Neural progenitor cell (in vitro differentiated cells): ENCODE data around the gene STARD8. TPM values are rescaled to one million over a fixed set of nuclear protein-coding genes. Genes with fewer than 3 reads are reported as not detected.

Source experiments
- DNase-seq: peaks from one replicate; pipeline ENCODE4 v3.0.0-alpha.2; 2016; ENCODE audit warnings: low spot score
- H2AFZ ChIP-seq: fragments of 200-600 bp; sonication (generic); replicated peaks from 2 replicates; pipeline ENCODE4 v1.6.1; 2016; ENCODE audit warnings: antibody characterized with exemption
- H3F3A ChIP-seq: fragments of 200-600 bp; sonication (generic); 2 replicates; pipeline ENCODE4 v1.6.1; 2016; ENCODE audit warnings: antibody characterized with exemption, low read depth
- H3K27ac ChIP-seq: fragments of 200-600 bp; sonication (generic); 2 replicates; pipeline ENCODE4 v1.5.1; 2016; ENCODE audit warnings: mild to moderate bottlenecking
- H3K27me3 ChIP-seq: fragments of 200-600 bp; sonication (generic); 2 replicates; pipeline ENCODE4 v1.6.1; 2016; ENCODE audit warnings: mild to moderate bottlenecking, moderate library complexity
- H3K36me3 ChIP-seq: fragments of 200-600 bp; sonication (generic); 2 replicates; pipeline ENCODE4 v1.5.1; 2016
- H3K4me1 ChIP-seq: fragments of 200-600 bp; sonication (generic); 2 replicates; pipeline ENCODE4 v1.6.1; 2016; ENCODE audit warnings: mixed run types
- H3K4me2 ChIP-seq: fragments of 200-600 bp; sonication (generic); 2 replicates; pipeline ENCODE4 v1.6.1; 2016
- H3K4me3 ChIP-seq: fragments of 200-600 bp; sonication (generic); 2 replicates; pipeline ENCODE4 v1.5.1; 2016
- H3K79me2 ChIP-seq: fragments of 200-600 bp; sonication (generic); 2 replicates; pipeline ENCODE4 v1.6.1; 2016; ENCODE audit warnings: low read depth
- H3K9ac ChIP-seq: fragments of 200-600 bp; sonication (generic); 2 replicates; pipeline ENCODE4 v1.6.1; 2016
- H3K9me3 ChIP-seq: fragments of 200-600 bp; sonication (generic); 2 replicates; pipeline ENCODE4 v1.5.1; 2016; ENCODE audit warnings: low read depth
- H4K20me1 ChIP-seq: fragments of 200-600 bp; sonication (generic); 2 replicates; pipeline ENCODE4 v1.6.1; 2016; ENCODE audit warnings: low read depth
- H3K27ac Mint-ChIP-seq: 3 replicates; pipeline ENCODE4 v1.8.0; 2021; ENCODE audit warnings: mixed read lengths
- H3K27me3 Mint-ChIP-seq: 2 replicates; pipeline ENCODE4 v1.8.0; 2022; ENCODE audit warnings: low read depth, mild to moderate bottlenecking, inconsistent platforms, moderate library complexity, mixed read lengths; ENCODE audit not compliant: insufficient read depth
- H3K36me3 Mint-ChIP-seq: 3 replicates; pipeline ENCODE4 v1.8.0; 2021; ENCODE audit warnings: mixed read lengths
- H3K4me1 Mint-ChIP-seq: 3 replicates; pipeline ENCODE4 v1.8.0; 2021; ENCODE audit warnings: mixed read lengths
- H3K4me3 Mint-ChIP-seq: 3 replicates; pipeline ENCODE4 v1.8.0; 2021; ENCODE audit warnings: mild to moderate bottlenecking, moderate library complexity, mixed read lengths
- H3K9me3 Mint-ChIP-seq: 3 replicates; pipeline ENCODE4 v1.8.0; 2020; ENCODE audit warnings: mixed read lengths
- CTCF ChIP-seq: fragments of 200-600 bp; sonication (generic); IDR thresholded peaks from 2 replicates; pipeline ENCODE4 v1.5.1; 2017; ENCODE audit warnings: antibody characterized with exemption, mild to moderate bottlenecking
- EZH2 ChIP-seq: fragments of 200-600 bp; sonication (generic); IDR thresholded peaks from 2 replicates; pipeline ENCODE4 v1.6.1; 2017; ENCODE audit warnings: antibody characterized with exemption, mild to moderate bottlenecking, moderate library complexity
- EZH2phosphoT487 ChIP-seq: fragments of 200-600 bp; sonication (generic); IDR thresholded peaks from 2 replicates; pipeline ENCODE4 v1.6.1; 2017; ENCODE audit warnings: antibody characterized with exemption
- total RNA-seq: library from RNA; depleted of rRNA; stranded (reverse); fragments of >200 nt; gene quantifications from 2 replicates; pipeline ENCODE4 v1.2.3, GENCODE V29; 2015; ENCODE audit warnings: low replicate concordance

The STARD8 gene
- total RNA-seq, 1 donor from 2014 or later: 0.82 TPM

DNA sequence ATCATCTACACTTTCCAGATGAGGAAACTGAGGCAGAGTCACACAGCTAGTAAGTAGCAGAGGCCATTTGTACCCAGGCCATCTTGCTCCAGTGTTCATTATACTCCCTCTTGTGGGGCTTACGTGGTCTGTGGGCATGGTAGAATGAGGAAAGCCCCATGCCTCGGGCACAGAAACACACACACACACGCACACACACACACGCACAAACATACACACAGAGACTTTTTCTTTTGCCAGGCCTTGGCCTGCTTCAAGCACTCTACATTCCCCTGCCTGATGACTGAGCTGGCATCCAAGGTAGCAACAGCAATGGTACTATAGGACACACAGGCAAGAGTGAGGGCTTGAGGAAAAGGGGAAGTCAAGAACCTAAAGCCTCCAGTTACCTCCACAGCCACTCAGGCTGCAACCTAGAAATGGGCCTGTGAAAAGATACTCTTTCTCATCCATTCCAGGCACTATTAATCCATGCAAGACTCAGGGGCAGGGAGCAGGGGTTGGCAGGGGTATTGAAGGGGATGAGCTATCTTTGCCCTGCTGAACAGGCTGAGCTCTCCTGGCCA, 43.6 kb downstream of the STARD8 start:
- Histone ChIP-seq H3K9ac (no peak overlapping the region), H3K36me3 (no peaks in the 10 kb centered on the region), H4K20me1 (no peaks in the 10 kb centered on the region), H3K79me2 (no peaks in the 10 kb centered on the region), H3K27me3 (peaks cover 59% of the 10 kb centered on the region), H3K4me2 (no peak overlapping the region), H3K27ac (no peak overlapping the region), H3K9me3 (no peaks in the 10 kb centered on the region), H2AFZ (no peak overlapping the region), H3K4me1 (no peaks in the 10 kb centered on the region), H3K4me3 (no peak overlapping the region), H3F3A (no peaks in the 10 kb centered on the region)
- no peak for DNase-seq
- no peaks in the 10 kb centered on the region for H3K36me3 Mint-ChIP-seq
- peaks cover 10% of the 10 kb centered on the region for H3K9me3 Mint-ChIP-seq
- TF ChIP-seq EZH2 (no peak), CTCF (no peak), EZH2phosphoT487 (no peak)
- H3K4me3 Mint-ChIP-seq: no peak overlapping the region
- no peak overlapping the region for H3K27ac Mint-ChIP-seq
- H3K27me3 Mint-ChIP-seq: peaks cover 10% of the 10 kb centered on the region
- peaks cover 16% of the 10 kb centered on the region for H3K4me1 Mint-ChIP-seq

- Histone ChIP-seq H3K9ac (no peak overlapping the region), H3K36me3 (no peaks in the 10 kb centered on the region), H3K4me2 (no peak overlapping the region), H3K79me2 (no peaks in the 10 kb centered on the region), H3K27ac (no peak overlapping the region), H3K27me3 (peaks cover 51% of the 10 kb centered on the region), H2AFZ (no peak overlapping the region), H3K9me3 (no peaks in the 10 kb centered on the region), H4K20me1 (no peaks in the 10 kb centered on the region), H3K4me3 (no peak overlapping the region), H3K4me1 (no peaks in the 10 kb centered on the region), H3F3A (no peaks in the 10 kb centered on the region)
- Mint-ChIP-seq H3K4me3 (peak overlapping the region; percentile 5), H3K36me3 (no peaks in the 10 kb centered on the region), H3K4me1 (peaks cover 12% of the 10 kb centered on the region), H3K9me3 (peaks cover 10% of the 10 kb centered on the region), H3K27ac (no peak overlapping the region), H3K27me3 (peaks cover 10% of the 10 kb centered on the region)
- TF ChIP-seq CTCF: no peak
- TF ChIP-seq EZH2phosphoT487: no peak
- TF ChIP-seq EZH2: no peak
- DNase-seq: no peak
Measured at GRCh38 chrX:68691921-68692320, 44.5 kb downstream of the STARD8 start.

DNA sequence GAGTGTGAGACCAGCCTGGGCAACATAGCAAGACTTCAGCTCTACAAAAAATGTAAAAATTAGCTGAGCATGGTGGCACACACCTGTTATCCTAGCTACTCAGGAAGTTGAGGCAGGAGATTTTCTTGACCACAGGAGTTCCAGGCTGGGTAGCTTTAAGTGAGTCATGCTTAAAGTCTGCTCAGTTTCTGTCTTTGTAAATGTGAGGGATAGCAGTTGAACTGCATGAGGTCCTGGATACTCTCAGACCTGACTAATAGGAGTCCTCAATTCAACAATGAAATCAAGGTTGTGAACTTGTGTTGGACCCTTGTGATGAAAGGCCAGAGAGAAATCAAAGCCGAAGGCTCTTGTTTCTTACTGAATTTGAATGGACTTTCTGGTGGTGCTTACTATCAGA, 45.2 kb downstream of the STARD8 start:
- H3K27me3 Mint-ChIP-seq: peaks cover 11% of the 10 kb centered on the region
- no peak overlapping the region for H3K4me3 ChIP-seq
- no peaks in the 10 kb centered on the region for H3K9me3 ChIP-seq
- peaks cover 10% of the 10 kb centered on the region for H3K9me3 Mint-ChIP-seq
- no peak overlapping the region for H3K9ac ChIP-seq
- H4K20me1 ChIP-seq: no peaks in the 10 kb centered on the region
- H3K27me3 ChIP-seq: peaks cover 44% of the 10 kb centered on the region
- TF ChIP-seq EZH2phosphoT487: no peak
- no peak for TF ChIP-seq EZH2
- no peak for TF ChIP-seq CTCF
- peak overlapping the region; percentile 74 for H3K4me3 Mint-ChIP-seq
- no peaks in the 10 kb centered on the region for H3K36me3 ChIP-seq
- no peak overlapping the region for H3K4me2 ChIP-seq
- H2AFZ ChIP-seq: no peak overlapping the region
- H3K27ac Mint-ChIP-seq: no peak overlapping the region
- peaks cover 12% of the 10 kb centered on the region for H3K4me1 Mint-ChIP-seq
- H3K36me3 Mint-ChIP-seq: no peaks in the 10 kb centered on the region
- H3K79me2 ChIP-seq: no peaks in the 10 kb centered on the region
- no peak for DNase-seq
- H3F3A ChIP-seq: no peaks in the 10 kb centered on the region
- H3K27ac ChIP-seq: no peak overlapping the region
- no peaks in the 10 kb centered on the region for H3K4me1 ChIP-seq
